Measurements from ENCODE around the gene PPP2R3A. TPM values are rescaled to one million over a fixed set of nuclear protein-coding genes. Genes with fewer than 3 reads are reported as not detected.

Gene PPP2R3A
- total and polyA plus RNA-seq, 2 donors (not counting 1 experiment from before 2014, with no cell fraction given), result 17.5 to 18.3 TPM

GRCh38 chr3:135966271-135966961, 888 bp downstream of the PPP2R3A start:
- Histone ChIP-seq H3K4me2 (ENCODE audit: extremely low read depth, insufficient read depth, low read length) (peak overlapping the region; percentile 67), H2AFZ (ENCODE audit: low read length) (peak overlapping the region; percentile 67), H3K36me3 (ENCODE audit: control insufficient read depth, insufficient read depth, low read length) (no peaks in the 10 kb centered on the region), H3K9me3 (ENCODE audit: control insufficient read depth, insufficient read depth, low read depth, low read length) (no peaks in the 10 kb centered on the region), H3K4me1 (ENCODE audit: control insufficient read depth, extremely low read depth, insufficient read depth, low read length) (peaks cover 8% of the 10 kb centered on the region), H3K79me2 (ENCODE audit: control insufficient read depth, insufficient read depth, low read length) (peaks cover 49% of the 10 kb centered on the region), H3K27ac (ENCODE audit: insufficient read depth, low read length) (peak overlapping the region; percentile 80), H3K4me3 (replicated peaks in 1 of 4; ENCODE audit: control extremely low read depth in 1 of 4, insufficient read depth in 1 of 4, low read depth in 3 of 4, low read length in 4 of 4) (peak overlapping the region; percentile 74 to 90 (median 81)), H4K20me1 (ENCODE audit: control insufficient read depth, extremely low read depth, insufficient read depth, low read length) (no peaks in the 10 kb centered on the region), H3K9ac (ENCODE audit: insufficient read depth, low read length) (peak overlapping the region; percentile 67), H3K27me3 (ENCODE audit: control insufficient read depth, insufficient read depth, low read length) (no peaks in the 10 kb centered on the region)
- TF ChIP-seq EZH2 (IDR thresholded peaks at IDR 0.05; ENCODE audit: low read length, missing control alignments) (no peak), CTCF (conservative IDR thresholded peaks at IDR 0.05 in 1 of 2, IDR thresholded peaks at IDR 0.05 in 1 of 2; ENCODE audit: low read depth in 1 of 2, low read length in 2 of 2) (no peak)
- DNase-seq (ENCODE audit: low read depth in 2 of 2), result peak in 1 of 2 donors; percentile 53

GRCh38 chr3:135966962-135967274, 1.4 kb downstream of the PPP2R3A start:
- DNase-seq (ENCODE audit: low read depth in 2 of 2), result no peak
- TF ChIP-seq CTCF (conservative IDR thresholded peaks at IDR 0.05 in 1 of 2, IDR thresholded peaks at IDR 0.05 in 1 of 2; ENCODE audit: low read depth in 1 of 2, low read length in 2 of 2) (no peak), EZH2 (IDR thresholded peaks at IDR 0.05; ENCODE audit: low read length, missing control alignments) (no peak)
- Histone ChIP-seq H3K27ac (ENCODE audit: insufficient read depth, low read length) (peak overlapping the region; percentile 80), H3K27me3 (ENCODE audit: control insufficient read depth, insufficient read depth, low read length) (no peaks in the 10 kb centered on the region), H3K4me1 (ENCODE audit: control insufficient read depth, extremely low read depth, insufficient read depth, low read length) (peaks cover 8% of the 10 kb centered on the region), H3K9me3 (ENCODE audit: control insufficient read depth, insufficient read depth, low read depth, low read length) (no peaks in the 10 kb centered on the region), H2AFZ (ENCODE audit: low read length) (no peak overlapping the region), H3K9ac (ENCODE audit: insufficient read depth, low read length) (no peak overlapping the region), H3K4me3 (replicated peaks in 1 of 4; ENCODE audit: control extremely low read depth in 1 of 4, insufficient read depth in 1 of 4, low read depth in 3 of 4, low read length in 4 of 4) (peak overlapping the region; percentile 74 to 90 (median 81)), H3K4me2 (ENCODE audit: extremely low read depth, insufficient read depth, low read length) (peak overlapping the region; percentile 67), H4K20me1 (ENCODE audit: control insufficient read depth, extremely low read depth, insufficient read depth, low read length) (no peaks in the 10 kb centered on the region), H3K79me2 (ENCODE audit: control insufficient read depth, insufficient read depth, low read length) (peaks cover 54% of the 10 kb centered on the region), H3K36me3 (ENCODE audit: control insufficient read depth, insufficient read depth, low read length) (no peaks in the 10 kb centered on the region)

- no peaks in the 10 kb centered on the region for H3K27me3 ChIP-seq (ENCODE audit: control insufficient read depth, insufficient read depth, low read length)
- DNase-seq (ENCODE audit: low read depth in 2 of 2), result no peak
- H4K20me1 ChIP-seq (ENCODE audit: control insufficient read depth, extremely low read depth, insufficient read depth, low read length), result no peaks in the 10 kb centered on the region
- H3K4me2 ChIP-seq (ENCODE audit: extremely low read depth, insufficient read depth, low read length), result peak overlapping the region; percentile 67
- no peak overlapping the region for H3K9ac ChIP-seq (ENCODE audit: insufficient read depth, low read length)
- peak overlapping the region in 3 of 4 experiments; percentile 1 to 87 (median 75) for H3K4me3 ChIP-seq (replicated peaks in 1 of 4; ENCODE audit: control extremely low read depth in 1 of 4, insufficient read depth in 1 of 4, low read depth in 3 of 4, low read length in 4 of 4)
- no peaks in the 10 kb centered on the region for H3K9me3 ChIP-seq (ENCODE audit: control insufficient read depth, insufficient read depth, low read depth, low read length)
- H3K36me3 ChIP-seq (ENCODE audit: control insufficient read depth, insufficient read depth, low read length), result no peaks in the 10 kb centered on the region
- H3K27ac ChIP-seq (ENCODE audit: insufficient read depth, low read length), result no peak overlapping the region
- peaks cover 64% of the 10 kb centered on the region for H3K79me2 ChIP-seq (ENCODE audit: control insufficient read depth, insufficient read depth, low read length)
- TF ChIP-seq CTCF (conservative IDR thresholded peaks at IDR 0.05 in 1 of 2, IDR thresholded peaks at IDR 0.05 in 1 of 2; ENCODE audit: low read depth in 1 of 2, low read length in 2 of 2), result no peak
- no peak for TF ChIP-seq EZH2 (IDR thresholded peaks at IDR 0.05; ENCODE audit: low read length, missing control alignments)
- H3K4me1 ChIP-seq (ENCODE audit: control insufficient read depth, extremely low read depth, insufficient read depth, low read length), result peaks cover 8% of the 10 kb centered on the region
- H2AFZ ChIP-seq (ENCODE audit: low read length), result no peak overlapping the region
Observed at GRCh38 chr3:135967867-135968266, 2.3 kb downstream of the PPP2R3A start.

Data from fibroblast of lung (primary cell).